Neuronal stem cell (in vitro differentiated cells): ENCODE data around the gene ZNF500.
A peak's percentile ranks its signal among the peaks of the same experiment; 100 is the strongest.
"Not testable (repeated sequence)": the region's sequence is repeated elsewhere in the genome, so short reads cannot be mapped to it uniquely, and the experiment has no call there.

Experiments
- DNase-seq: peaks from one replicate; pipeline ENCODE4 v3.0.0-alpha.2; 2013; ENCODE audit warnings: low spot score
- H2AFZ ChIP-seq: one replicate; pipeline ENCODE4 v1.6.1; 2013; ENCODE audit warnings: mild to moderate bottlenecking, low read length, inconsistent platforms
- H2AK5ac ChIP-seq: 2 replicates; pipeline ENCODE4 v1.6.1; 2013; ENCODE audit warnings: low read depth, mild to moderate bottlenecking, inconsistent platforms, low read length, moderate library complexity, mixed read lengths
- H2BK120ac ChIP-seq: 2 replicates; pipeline ENCODE4 v1.6.1; 2013; ENCODE audit warnings: low read depth, mild to moderate bottlenecking, inconsistent platforms, low read length, moderate library complexity, mixed read lengths
- H2BK12ac ChIP-seq: one replicate; pipeline ENCODE4 v1.6.1; 2013; ENCODE audit warnings: low read length, inconsistent platforms
- H2BK15ac ChIP-seq: 2 replicates; pipeline ENCODE4 v1.6.1; 2013; ENCODE audit warnings: mild to moderate bottlenecking, low read length, inconsistent platforms, mixed read lengths
- H2BK5ac ChIP-seq: one replicate; pipeline ENCODE4 v1.6.1; 2013; ENCODE audit warnings: inconsistent platforms, mild to moderate bottlenecking, low read length, moderate library complexity
- H3K14ac ChIP-seq: one replicate; pipeline ENCODE4 v1.6.1; 2013; ENCODE audit warnings: low read length, inconsistent platforms
- H3K18ac ChIP-seq: 2 replicates; pipeline ENCODE4 v1.6.1; 2013; ENCODE audit warnings: low read length, inconsistent platforms
- H3K23ac ChIP-seq: 2 replicates; pipeline ENCODE4 v1.6.1; 2013; ENCODE audit warnings: low read depth, mild to moderate bottlenecking, mixed read lengths, low read length, inconsistent platforms; ENCODE audit not compliant: poor library complexity
- H3K27ac ChIP-seq: replicated peaks from 3 replicates; pipeline ENCODE4 v1.5.1; 2013; ENCODE audit warnings: low read length, inconsistent platforms
- H3K27me3 ChIP-seq, 3 experiments: 2 replicates each; pipeline ENCODE4 v1.6.1; 2013; ENCODE audit warnings: low read length in 3 of 3, mild to moderate bottlenecking in 2 of 3, inconsistent platforms in 1 of 3, low read depth in 1 of 3, mixed read lengths in 1 of 3, moderate library complexity in 1 of 3; ENCODE audit not compliant: control insufficient read depth in 3 of 3, insufficient read depth in 3 of 3
- H3K36me3 ChIP-seq, 2 donors: replicated peaks in 1 of 2; 2 replicates each; pipeline ENCODE4 v1.6.1; 2013; ENCODE audit warnings: low read length in 2 of 2; ENCODE audit not compliant: control insufficient read depth in 2 of 2, insufficient read depth in 2 of 2
- H3K4ac ChIP-seq: 2 replicates; pipeline ENCODE4 v1.6.1; 2013; ENCODE audit warnings: inconsistent platforms, mild to moderate bottlenecking, low read length, moderate library complexity
- H3K4me1 ChIP-seq, 2 donors: 1 replicate in 1 of 2; 2 replicates in 1 of 2; pipeline ENCODE4 v1.6.1; 2013; ENCODE audit warnings: low read length in 2 of 2, low read depth in 1 of 2; ENCODE audit not compliant: control insufficient read depth in 2 of 2, insufficient read depth in 1 of 2
- H3K4me2 ChIP-seq: one replicate; pipeline ENCODE4 v1.6.1; 2013; ENCODE audit warnings: mild to moderate bottlenecking, low read length, inconsistent platforms; ENCODE audit not compliant: insufficient read depth, poor library complexity, severe bottlenecking
- H3K4me3 ChIP-seq, 2 donors: 2 replicates each; pipeline ENCODE4 v1.5.1; 2013; ENCODE audit warnings: low read length in 2 of 2, mild to moderate bottlenecking in 2 of 2, inconsistent platforms in 1 of 2, moderate library complexity in 1 of 2
- H3K79me1 ChIP-seq: one replicate; pipeline ENCODE4 v1.6.1; 2013; ENCODE audit warnings: low read depth, mild to moderate bottlenecking, inconsistent platforms, low read length, moderate library complexity
- H3K9ac ChIP-seq: one replicate; pipeline ENCODE4 v1.6.1; 2013; ENCODE audit warnings: mild to moderate bottlenecking, low read depth, low read length, inconsistent platforms; ENCODE audit not compliant: poor library complexity
- H3K9me3 ChIP-seq, 2 donors: replicated peaks in 1 of 2; 2 replicates each; pipeline versions ENCODE3 to v1.6.1; 2013; ENCODE audit warnings: low read length in 2 of 2, mild to moderate bottlenecking in 2 of 2, inconsistent platforms in 1 of 2, low read depth in 1 of 2, mixed read lengths in 1 of 2, moderate library complexity in 1 of 2; ENCODE audit not compliant: control insufficient read depth in 2 of 2, insufficient read depth in 1 of 2
- H4K8ac ChIP-seq: one replicate; pipeline ENCODE4 v1.6.1; 2013; ENCODE audit warnings: low read depth, mild to moderate bottlenecking, inconsistent platforms, low read length, moderate library complexity
- H4K91ac ChIP-seq: one replicate; pipeline ENCODE4 v1.6.1; 2013; ENCODE audit warnings: low read length, low read depth, mild to moderate bottlenecking, inconsistent platforms; ENCODE audit not compliant: poor library complexity
- WGBS, 2 donors: extraction: QIAGEN DNeasy Blood & Tissue Kit; methylation state at CpG; one replicate each; pipeline ENCODE4 v1.1.7; 2013; ENCODE audit warnings: missing lambda C conversion rate in 2 of 2, mixed read lengths in 1 of 2; ENCODE audit not compliant: insufficient read length in 2 of 2, insufficient replicate concordance in 1 of 2; ENCODE audit errors: extremely low coverage in 2 of 2; 5-methylcytosine and 5-hydroxymethylcytosine counted together

The ZNF500 gene

GRCh38 chr16:4743226-4743878 lies 23.6 kb downstream of the ZNF500 start:
- Histone ChIP-seq H3K36me3 (no peaks in the 10 kb centered on the region), H2BK120ac (no peak overlapping the region), H3K79me1 (no peaks in the 10 kb centered on the region), H2BK12ac (peak overlapping the region; percentile 25), H3K27ac (no peak overlapping the region), H3K14ac (no peak overlapping the region), H4K8ac (no peak overlapping the region), H2AK5ac (peak overlapping the region; percentile 34), H2BK15ac (no peak overlapping the region), H3K18ac (peak overlapping the region; percentile 19), H3K4ac (no peak overlapping the region), H3K9me3 (no peaks in the 10 kb centered on the region), H3K4me1 (peaks cover 0 to 7% of the 10 kb centered on the region in 2 donors), H3K9ac (no peak overlapping the region), H2BK5ac (no peak overlapping the region), H4K91ac (no peak overlapping the region), H3K27me3 (no peaks in the 10 kb centered on the region), H3K4me2 (no peak overlapping the region), H3K23ac (no peak overlapping the region), H2AFZ (no peak overlapping the region), H3K4me3 (no peak overlapping the region)
- no CpG with 5 or more reads among the region's 14 CpGs for WGBS, 2 donors
- no peak for DNase-seq

GRCh38 chr16:4738370-4738769 lies 28.6 kb downstream of the ZNF500 start:
- not testable (repeated sequence) for DNase-seq, H2BK15ac ChIP-seq, H3K4me2 ChIP-seq, H3K27me3 ChIP-seq, H3K9me3 ChIP-seq, H3K79me1 ChIP-seq, H4K8ac ChIP-seq, H2AK5ac ChIP-seq, H3K14ac ChIP-seq, H3K27ac ChIP-seq, H3K4me3 ChIP-seq, H2BK120ac ChIP-seq, H3K18ac ChIP-seq, H3K36me3 ChIP-seq, H2BK5ac ChIP-seq, H4K91ac ChIP-seq, H3K4me1 ChIP-seq, H3K23ac ChIP-seq, H2AFZ ChIP-seq, H3K4ac ChIP-seq
- peak overlapping the region; percentile 87 for H2BK12ac ChIP-seq
- H3K9ac ChIP-seq = peak overlapping the region; percentile 24
- no CpG with 5 or more reads among the region's 5 CpGs for WGBS, 2 donors

GRCh38 chr16:4737545-4737944 lies 29.4 kb downstream of the ZNF500 start:
- no peaks in the 10 kb centered on the region for H3K27me3 ChIP-seq
- H3K23ac ChIP-seq = no peak overlapping the region
- H3K9ac ChIP-seq = no peak overlapping the region
- DNase-seq = no peak
- no peak overlapping the region for H3K27ac ChIP-seq
- H3K14ac ChIP-seq = no peak overlapping the region
- no peaks in the 10 kb centered on the region for H3K9me3 ChIP-seq
- WGBS, 2 donors = no CpG with 5 or more reads among the region's 15 CpGs
- peak overlapping the region; percentile 83 for H2AK5ac ChIP-seq
- H2BK5ac ChIP-seq = no peak overlapping the region
- no peak overlapping the region for H4K91ac ChIP-seq
- no peak overlapping the region for H2BK12ac ChIP-seq
- H2BK15ac ChIP-seq = peak overlapping the region; percentile 55
- H3K4me3 ChIP-seq = peak overlapping the region in 1 of 2 donors; percentile 36
- peak overlapping the region; percentile 23 for H4K8ac ChIP-seq
- no peak overlapping the region for H3K18ac ChIP-seq
- no peak overlapping the region for H2BK120ac ChIP-seq
- peaks cover 0 to 3% of the 10 kb centered on the region in 2 donors for H3K4me1 ChIP-seq
- H3K4me2 ChIP-seq = no peak overlapping the region
- no peaks in the 10 kb centered on the region for H3K36me3 ChIP-seq
- no peak overlapping the region for H3K4ac ChIP-seq
- no peak overlapping the region for H2AFZ ChIP-seq
- no peaks in the 10 kb centered on the region for H3K79me1 ChIP-seq

GRCh38 chr16:4736546-4736945 lies 30.4 kb downstream of the ZNF500 start:
- no peak overlapping the region for H2BK5ac ChIP-seq
- no peak overlapping the region for H2BK15ac ChIP-seq
- H4K8ac ChIP-seq = no peak overlapping the region
- peaks cover 4% of the 10 kb centered on the region for H3K79me1 ChIP-seq
- H3K23ac ChIP-seq = no peak overlapping the region
- peaks cover 4 to 5% of the 10 kb centered on the region in 2 donors for H3K36me3 ChIP-seq
- H2BK120ac ChIP-seq = no peak overlapping the region
- no peak overlapping the region for H2AK5ac ChIP-seq
- H3K9ac ChIP-seq = peak overlapping the region; percentile 2
- peak overlapping the region; percentile 13 for H2AFZ ChIP-seq
- WGBS, 2 donors = no CpG with 5 or more reads among the region's 4 CpGs
- H3K18ac ChIP-seq = no peak overlapping the region
- no peaks in the 10 kb centered on the region for H3K27me3 ChIP-seq
- no peak overlapping the region for H2BK12ac ChIP-seq
- H3K4me2 ChIP-seq = no peak overlapping the region
- H3K14ac ChIP-seq = no peak overlapping the region
- H3K4me3 ChIP-seq = no peak overlapping the region
- peaks cover 0 to 3% of the 10 kb centered on the region in 2 donors for H3K4me1 ChIP-seq
- no peaks in the 10 kb centered on the region for H3K9me3 ChIP-seq
- no peak for DNase-seq
- no peak overlapping the region for H4K91ac ChIP-seq
- H3K4ac ChIP-seq = no peak overlapping the region
- H3K27ac ChIP-seq = no peak overlapping the region
